Activated CD4-positive, alpha-beta T cell treated with anti-CD3 and anti-CD28 coated beads, Interleukin-10, Interleukin-2, amounts not matched to agents 100 ng/mL and 50 ng/mL, durations not matched to agents 16 hours and 8 hours (primary cell): Measurements from ENCODE around the gene DNAI2.
"Not testable (repeated sequence)": the region's sequence is repeated elsewhere in the genome, so short reads cannot be mapped to it uniquely, and the experiment has no call there.

Experiments
- DNase-seq: peaks from one replicate; pipeline ENCODE4 v3.0.0-alpha.2; 2020

Gene DNAI2

DNA sequence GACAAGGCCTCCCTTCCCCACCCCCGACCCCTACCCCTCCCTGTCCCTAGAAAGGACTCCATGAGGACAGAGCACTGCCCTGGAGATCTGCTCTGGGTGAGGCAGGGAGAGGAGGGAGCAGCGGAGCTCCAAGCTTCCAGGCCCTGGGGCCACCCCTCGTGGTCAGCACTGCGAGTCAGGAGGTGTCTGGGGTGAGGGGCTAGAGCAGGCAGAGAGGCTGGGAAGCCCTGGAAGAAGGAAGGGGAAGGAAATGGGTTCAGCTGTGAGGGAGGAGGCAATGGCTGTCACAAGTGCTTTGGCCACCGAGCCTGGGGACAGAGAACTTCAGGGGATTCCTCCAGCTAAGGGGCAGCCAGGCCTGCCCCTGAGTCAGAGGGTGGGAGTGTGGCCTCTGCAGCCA is 28.2 kb upstream of the DNAI2 start:
- no peak for DNase-seq

DNA sequence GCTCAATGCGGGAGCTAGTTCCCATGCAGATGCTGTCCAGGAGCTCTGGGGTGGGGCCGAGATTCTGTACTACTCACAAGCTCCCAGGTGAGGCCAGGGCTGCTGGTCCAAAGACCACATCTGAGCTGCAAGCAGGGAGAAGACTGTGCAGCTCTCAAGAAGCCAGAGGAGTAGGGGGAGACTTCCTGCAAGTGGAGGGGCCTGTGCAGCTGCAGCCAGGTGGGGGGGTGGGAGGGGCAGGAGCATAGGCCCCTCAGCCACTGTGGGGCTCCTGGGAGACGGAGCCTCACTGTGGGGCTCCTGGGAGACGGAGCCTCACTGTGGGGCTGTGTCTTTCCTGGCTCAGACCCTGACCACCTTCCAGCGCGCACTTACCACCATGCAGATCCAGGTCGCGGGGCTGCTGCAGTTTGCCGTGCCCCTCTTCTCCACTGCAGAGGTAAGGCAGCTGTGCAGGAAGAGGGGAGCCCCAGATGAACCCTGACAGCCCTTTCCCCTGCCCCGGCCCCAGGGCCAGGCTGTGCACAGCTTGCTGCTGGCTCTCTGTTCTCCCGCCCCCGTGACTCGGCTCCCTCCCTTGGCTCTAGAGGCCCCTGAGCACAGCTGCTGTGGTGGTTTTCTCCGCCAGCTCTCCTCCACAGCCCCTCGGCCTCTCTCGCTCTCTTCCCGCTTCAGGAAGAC is 24.3 kb upstream of the DNAI2 start:
- DNase-seq: no peak

DNA sequence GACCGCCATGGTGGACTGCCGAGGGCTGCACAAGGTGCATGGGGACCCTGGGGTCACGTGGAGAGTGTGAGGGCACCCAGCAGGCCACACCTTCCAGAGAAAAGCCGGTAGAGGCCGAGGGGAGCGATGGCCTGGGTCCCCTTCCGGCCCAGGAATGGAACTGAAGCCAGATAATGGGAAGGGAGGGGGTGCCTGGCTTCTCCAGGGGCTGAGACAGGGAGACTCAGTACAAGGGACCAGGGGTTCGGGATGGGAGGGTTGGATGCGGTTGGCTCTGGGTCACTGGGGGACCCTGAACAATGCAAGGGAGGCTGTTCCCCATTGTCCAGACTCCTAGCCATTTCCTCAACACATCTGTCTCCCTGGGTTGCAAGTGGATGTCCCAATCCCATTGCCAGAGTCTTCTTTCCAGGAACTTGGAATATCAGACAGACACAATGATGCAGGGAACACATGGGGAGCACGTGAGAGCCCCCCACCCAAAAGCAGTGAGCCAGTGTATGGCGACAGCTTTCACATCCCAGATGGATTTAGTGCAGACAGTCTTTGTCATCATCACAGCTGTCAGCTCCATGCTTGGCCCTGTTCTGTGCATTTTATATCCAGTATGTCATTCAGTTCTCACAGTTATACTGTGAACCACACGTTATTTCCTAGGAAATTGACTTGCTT is 23.6 kb upstream of the DNAI2 start:
- DNase-seq: no peak

DNA sequence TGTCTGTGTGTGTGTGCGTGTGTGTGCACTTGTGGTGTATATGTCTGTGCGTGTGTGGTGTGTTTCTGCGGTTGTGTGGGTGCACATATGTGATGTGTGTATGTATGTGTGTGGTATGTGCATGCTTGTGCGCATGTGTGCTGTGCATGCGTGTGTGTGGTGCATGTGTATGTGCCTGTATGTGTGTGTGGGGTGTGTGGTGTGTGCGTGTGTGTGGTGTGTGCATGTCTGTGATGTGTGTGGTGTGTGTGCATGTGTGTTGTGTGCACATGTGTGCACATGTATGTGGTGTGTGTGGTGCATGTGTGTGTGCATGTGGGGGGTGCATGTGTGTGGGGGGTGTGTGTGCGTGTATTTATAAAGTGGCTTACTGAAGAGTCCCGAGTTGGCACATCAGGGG is 23.0 kb upstream of the DNAI2 start:
- DNase-seq: no peak

DNA sequence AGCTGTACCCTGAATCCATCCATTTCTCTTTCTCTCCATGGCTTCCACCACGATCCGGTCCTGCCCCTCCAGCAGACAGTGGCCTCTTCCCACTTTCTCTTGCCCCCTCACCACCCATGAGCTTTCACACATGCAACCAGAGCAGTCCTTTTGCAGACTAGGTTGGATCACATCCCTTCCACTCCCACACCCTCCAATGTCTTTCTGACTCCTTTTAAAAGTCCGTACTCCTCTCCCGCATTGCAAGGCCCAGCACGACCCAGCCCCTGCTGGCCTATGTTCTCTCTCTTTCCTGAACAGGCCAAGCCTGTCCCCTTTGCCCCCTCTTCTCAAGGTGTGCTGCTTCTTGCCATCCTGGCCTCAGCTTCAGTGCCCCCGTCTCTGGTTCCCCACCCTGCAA is 22.5 kb upstream of the DNAI2 start:
- no peak for DNase-seq

DNA sequence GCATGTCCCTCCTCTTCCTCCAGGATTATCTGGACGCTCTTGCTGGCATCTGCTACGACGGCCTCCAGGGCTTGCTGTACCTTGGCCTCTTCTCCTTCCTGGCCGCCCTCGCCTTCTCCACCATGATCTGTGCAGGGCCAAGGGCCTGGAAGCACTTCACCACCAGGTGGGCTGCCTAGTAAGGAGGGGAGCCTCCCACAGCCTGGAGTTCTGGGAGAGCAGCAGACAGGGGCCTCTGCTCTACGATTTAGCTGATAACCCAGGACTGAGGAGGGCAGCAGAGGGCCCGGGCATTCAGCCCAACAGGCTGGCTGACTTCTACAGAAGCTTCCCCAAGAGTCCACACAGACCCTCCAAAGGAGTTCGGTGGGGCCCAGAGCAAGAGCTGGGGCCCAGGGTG is 21.8 kb upstream of the DNAI2 start:
- DNase-seq: no peak

DNA sequence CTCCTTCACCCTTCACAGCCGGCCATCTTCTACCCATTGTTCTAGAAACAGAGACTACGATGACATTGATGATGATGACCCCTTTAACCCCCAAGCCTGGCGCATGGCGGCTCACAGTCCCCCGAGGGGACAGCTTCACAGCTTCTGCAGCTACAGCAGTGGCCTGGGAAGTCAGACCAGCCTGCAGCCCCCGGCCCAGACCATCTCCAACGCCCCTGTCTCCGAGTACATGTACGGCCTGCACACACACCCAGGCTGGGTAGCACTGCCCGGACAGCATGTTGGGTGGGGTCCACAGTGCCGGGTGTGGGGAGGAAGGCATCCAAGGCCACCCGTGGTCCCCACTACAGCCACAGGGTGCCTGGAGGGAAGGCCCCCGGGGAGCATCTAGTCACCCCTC is 21.0 kb upstream of the DNAI2 start:
- DNase-seq: no peak

DNA sequence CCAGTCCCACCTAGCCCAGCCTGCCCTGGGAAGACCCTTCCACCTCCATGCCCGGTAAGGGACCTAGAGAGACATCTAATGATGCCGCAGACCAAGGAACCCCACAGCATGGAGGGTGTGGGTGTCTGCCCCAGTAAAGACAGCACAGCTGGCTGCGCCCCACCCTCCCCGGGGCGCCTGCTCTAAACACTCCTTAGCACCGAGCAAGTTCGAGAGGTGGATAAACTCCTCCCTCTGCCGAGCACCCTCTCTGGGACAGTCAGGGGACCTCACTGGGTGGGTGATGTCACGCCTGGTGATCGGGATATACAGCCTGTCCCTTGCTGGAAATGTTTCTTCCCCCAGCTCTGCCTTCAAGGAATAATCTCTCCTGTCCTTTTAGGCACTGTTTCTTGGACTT is 16.7 kb upstream of the DNAI2 start:
- no peak for DNase-seq

DNA sequence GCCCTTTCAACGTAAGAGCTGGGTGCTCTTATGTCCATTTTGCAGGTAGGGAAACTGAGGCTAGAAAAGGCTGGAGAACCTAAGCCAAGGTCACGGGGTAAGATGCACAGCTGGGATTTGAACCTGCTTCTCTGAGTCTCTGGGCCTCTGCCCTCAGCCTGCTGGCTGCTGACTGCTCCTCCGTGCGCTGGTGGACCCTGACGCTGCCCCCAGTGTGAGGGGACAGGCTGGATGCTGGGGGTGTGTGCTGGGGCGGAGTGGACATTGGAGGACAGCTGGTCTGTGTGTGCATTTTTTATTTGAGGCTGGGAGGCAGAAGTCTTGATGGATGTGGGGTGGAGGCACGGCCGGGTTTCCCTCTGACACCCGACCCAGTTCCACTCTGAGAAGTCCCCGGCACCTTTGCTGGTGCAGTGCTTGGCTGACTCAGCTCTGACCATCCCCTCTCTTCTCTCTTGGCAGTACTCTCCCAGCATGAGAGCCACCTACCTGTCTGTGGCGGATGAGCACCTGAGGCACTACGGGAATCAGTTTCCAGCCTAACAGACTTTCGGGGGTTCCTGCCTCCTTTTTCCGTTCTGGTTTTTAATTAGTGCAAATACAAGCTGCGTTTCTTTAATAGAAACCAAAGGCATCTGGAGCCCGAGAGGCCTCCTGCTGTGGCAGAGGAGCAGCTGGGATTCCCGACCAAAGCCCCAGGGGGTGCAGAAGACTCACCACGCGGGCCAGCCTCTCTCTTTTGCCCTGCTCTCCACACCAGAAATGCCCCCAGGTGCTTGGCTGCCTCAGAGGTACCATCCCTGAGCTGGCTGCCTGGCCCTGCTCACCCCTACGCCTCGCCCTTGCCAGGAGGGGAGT is 14.1 kb upstream of the DNAI2 start:
- DNase-seq: no peak

DNA sequence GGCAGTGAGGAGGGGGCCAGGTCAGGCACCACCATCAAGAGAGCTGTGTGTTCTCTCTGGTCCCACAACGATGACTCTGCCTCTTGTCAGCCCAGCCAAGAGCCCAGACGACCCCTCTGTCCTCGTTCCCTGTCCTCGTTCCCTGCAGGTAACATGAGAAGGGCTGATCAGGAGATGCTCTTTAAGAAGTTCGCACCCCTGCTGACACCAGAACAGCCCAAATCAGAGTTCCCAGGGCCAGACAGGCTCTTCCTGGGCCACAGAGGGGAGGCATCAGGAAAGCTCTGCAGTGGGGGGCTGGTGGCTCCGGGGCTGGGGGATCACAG is 13.5 kb upstream of the DNAI2 start:
- DNase-seq: no peak

DNA sequence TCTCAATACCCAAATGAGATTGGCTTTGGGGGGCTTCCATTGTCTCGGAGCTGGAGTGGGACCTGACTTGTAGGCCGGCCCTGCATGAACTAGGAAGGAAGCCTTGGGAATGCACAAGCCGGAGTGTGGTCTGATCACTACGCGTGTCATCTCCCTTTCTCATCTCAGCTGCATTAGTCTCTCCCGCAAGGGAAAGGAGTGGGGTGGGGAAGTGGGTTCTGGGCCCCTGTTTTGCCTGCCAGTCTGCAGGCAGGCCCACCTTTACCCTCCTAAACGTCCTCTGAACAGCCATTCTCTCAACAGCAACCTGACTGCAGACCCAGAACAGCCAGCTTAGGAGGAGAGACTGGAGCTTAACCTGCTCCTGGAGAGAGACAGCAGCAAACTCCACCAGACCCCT is 11.4 kb upstream of the DNAI2 start:
- no peak for DNase-seq

DNA sequence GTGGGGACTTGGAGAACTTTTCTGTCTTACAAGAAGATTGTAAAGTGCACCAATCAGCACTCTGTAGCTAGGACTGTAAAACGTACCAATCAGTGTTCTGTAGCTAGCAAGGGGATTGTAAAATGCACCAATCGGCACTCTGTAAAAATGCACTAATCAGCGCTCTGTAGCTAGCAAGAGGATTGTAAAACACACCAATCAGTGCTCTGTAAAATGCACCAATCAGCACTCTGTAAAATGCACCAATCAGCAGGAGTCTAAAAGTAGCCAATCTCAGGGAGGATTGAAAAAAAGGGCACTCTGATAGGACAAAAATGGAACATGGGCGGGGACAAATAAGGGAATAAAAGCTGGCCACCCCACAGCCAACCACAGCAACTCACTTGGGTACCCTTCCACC is 7.0 kb upstream of the DNAI2 start:
- not testable (repeated sequence) for DNase-seq

DNA sequence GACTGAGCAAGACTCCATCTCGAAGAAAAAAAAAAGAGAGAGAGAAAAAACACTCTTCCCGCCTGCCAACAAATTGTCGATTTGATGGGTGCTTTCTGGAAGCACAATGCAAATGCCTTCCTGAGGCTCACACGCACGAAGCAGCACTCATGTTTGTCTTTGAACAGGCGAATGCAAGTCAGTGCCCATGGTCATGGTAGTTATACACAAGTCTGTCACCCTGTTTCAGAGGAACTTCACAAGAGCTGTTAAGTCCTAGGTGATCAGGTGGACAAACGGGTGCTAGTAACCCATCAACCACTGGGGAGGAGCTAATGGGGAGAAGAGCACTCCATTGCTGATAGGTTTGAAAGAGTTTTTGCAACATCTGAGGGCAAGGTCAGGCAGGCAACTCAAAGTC is 6.5 kb upstream of the DNAI2 start:
- no peak for DNase-seq

DNA sequence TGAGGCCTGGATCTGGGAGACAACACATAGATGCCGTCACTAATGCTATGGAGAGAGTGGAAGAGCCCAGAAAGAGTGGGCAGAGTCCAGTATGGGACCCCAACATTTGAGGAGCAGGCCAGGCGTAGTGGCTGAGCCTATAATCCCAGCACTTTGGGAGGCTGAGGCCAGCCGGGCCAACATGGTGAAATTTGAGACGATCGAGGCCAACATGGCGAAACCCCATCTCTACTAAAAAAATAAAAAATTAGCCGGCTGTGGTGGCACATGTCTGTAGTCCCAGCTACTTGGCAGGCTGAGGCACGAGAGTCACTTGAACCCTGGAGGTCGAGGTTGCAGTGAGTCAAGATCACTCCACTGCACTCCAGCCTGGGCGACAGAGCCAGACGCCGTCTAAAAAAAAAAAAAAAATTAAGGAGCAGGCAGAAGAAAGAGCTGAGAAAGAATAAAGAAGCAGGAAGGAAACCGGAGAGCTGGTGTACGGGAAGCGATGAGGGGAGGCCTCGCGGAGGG is 6.0 kb upstream of the DNAI2 start:
- no peak for DNase-seq

DNA sequence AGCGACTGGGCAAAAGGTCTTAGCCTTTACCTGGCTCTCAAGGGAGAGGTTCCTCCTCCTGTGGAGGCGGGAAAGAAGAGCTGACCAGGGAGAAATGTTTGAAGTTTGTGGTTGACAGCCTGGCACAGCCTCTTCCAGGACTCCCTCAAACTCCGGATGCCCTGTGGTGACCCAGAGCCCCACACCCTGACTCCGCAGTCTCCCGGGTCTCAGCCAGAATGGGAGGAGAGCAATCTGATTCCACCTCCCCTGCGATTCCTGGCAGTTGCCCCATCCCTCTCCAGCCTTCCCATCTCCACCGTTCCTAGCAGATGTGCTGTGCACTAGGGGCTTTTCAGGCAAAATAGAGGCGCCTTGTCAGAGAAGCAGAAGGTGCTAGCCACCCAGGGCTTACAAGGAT is 5.5 kb upstream of the DNAI2 start:
- no peak for DNase-seq

DNA sequence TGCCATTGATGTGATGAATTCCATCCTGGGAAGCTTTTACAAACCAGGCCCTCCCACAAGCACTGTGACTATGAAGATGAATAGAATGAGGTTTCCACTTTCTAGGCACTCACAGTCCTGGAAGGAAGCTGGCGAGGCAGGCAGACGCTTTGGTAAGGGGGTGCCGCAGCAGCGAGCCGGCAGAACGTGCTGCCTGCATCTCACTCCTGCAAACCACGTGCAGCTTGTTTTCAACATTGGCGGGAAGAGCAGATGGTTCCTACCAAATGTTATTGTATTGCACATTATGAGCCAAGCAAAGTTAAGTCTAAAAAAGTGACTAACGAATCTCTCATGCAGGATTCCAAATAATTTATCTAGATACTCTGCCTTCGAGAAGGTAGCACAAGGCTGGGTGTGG is 3.7 kb upstream of the DNAI2 start:
- DNase-seq: no peak

DNA sequence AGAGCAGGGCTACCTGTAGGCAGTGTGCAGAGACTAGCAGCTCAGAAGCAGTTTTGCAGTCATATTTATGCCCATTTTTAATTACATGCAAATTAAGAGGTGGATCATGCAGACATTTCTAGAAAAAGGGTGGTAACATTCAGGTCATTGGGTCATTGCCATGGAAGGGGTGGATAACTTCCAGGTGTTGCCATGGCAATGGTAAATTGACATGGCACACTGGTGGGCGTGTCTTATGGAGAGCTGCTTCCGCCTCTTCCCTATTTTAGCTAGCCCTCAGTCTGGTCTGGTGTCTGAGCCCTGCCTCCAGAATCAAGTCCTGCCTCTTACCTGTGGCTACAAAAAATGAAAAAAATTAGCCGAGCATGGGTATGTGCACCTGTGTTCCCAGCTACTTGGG is 2.8 kb upstream of the DNAI2 start:
- no peak for DNase-seq

DNA sequence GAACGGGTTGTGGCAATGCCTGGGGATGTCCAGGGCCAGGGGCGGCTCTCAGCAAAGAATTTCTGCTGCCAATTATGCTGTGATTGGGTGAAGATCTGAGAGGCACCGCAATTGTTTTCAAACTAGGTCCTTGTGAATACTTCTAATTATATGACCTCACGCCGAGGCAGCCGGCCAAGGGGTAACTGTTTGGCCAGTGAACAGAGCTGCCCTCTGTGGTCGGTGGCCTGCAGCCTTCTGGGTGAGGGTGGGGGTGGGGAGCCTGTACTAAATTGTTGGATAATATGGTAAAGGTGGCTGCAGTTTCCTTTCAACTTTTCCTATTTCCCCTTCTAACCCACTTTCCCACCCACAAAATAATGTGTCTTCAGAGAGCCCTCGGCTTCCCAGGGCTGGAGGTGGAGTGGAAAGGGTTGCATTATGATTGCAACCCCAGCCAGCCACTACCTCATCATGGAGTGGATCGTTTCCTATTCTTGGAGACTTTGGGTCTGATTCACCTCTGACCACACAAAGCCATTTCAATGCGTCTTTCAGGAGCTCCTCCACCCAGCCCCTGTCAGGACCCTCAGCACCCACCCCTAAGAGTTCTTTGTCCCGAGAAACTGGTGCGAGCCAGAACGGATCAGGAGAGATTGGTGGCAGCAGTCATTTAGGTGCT is 2.0 kb upstream of the DNAI2 start:
- no peak for DNase-seq

DNA sequence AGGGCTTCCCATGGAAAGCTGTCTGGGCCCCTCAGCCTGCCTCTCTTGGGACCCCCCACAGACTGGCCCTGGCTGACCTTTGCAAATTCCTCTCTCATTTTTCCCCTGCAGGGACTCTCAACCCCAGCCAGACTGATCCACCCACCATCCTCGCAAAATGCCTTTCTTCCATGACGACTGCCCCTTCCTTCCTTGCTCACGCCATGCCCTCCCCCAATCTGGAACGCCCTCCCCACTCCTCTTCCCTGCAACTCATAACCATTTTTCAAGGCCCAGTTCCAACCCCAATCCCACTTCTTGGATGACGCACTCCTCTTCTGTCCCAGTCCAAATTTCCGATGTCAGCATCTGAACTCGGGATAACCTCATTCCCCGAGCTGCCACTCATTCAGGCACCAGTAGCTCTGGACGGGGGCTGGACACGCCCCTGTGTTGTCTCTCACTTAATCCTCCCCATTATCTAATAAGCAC is 1.3 kb upstream of the DNAI2 start:
- no peak for DNase-seq

DNA sequence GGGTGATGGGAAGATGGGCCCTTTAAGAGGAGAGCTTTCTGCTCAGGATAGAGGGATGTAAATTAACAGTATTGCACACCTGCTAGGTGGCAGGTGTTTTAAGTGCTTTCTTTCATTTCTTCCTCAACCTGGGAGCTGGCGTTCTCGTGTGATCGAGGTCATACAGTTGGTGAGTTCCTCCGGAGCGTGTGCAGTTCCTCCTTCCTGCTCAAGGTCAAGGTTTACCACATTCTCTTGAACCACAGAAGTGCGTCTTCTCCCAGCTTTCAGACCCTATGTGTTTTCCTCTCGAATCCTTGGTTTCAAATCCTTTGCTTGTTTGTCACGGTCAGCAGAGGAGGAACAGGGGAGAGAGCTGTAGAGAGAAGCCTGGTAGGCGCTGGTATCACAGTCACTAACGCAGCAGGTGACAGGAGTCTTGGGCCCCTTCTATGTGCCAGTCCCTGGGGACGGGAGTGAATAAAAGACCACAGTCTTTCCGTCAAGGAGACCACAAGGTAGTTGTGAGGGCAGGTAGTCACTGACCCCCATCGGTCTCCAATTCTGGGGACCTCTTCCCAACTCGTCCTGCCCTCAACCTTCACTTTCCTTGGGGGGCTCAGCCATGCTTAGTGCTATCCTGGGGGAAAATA is 791 bp downstream of the DNAI2 start:
- DNase-seq: no peak

DNA sequence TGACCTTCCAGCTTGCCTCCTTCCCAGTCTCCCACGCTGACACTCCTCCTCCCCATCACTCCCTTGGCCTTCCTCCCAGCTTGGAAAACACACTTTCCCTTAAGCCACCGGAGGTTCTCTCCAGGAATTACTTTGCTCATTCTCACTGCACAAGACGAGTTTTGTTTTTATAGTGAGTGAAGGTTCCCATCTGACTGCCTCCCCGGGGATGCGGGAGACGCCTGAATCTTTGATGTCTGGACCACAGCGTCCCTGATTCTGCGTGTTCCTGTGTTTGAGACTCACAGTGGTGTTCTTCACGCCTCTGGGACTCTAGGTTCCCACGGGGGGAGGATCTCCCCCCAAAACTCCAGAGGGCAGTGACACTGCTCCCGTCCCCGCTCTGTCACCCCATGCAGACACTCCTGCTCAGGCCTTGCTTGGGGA is 2.0 kb downstream of the DNAI2 start:
- no peak for DNase-seq

DNA sequence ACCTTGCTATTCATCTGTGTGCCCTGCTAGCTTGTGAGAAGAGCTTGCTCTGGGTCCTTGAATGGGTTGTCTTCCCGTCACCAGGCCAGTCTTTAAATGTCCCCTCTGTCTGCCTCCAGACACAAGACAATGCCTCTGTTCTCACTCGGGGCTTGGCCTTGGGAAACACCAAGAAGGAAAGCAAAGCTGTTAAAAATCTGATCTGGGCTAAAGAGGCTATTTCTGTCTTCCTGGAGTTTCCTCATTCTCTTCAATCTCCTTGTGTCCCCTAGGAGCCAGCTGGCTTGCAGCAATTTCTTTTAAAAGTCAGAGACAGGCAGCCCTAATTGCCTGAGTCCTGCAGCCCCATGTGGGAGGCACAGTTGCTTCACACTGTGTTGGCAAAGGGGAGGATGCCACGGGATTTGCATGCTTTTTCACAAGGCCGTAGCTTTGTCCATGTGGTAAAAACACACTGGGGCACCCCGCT is 2.5 kb downstream of the DNAI2 start:
- DNase-seq: no peak

DNA sequence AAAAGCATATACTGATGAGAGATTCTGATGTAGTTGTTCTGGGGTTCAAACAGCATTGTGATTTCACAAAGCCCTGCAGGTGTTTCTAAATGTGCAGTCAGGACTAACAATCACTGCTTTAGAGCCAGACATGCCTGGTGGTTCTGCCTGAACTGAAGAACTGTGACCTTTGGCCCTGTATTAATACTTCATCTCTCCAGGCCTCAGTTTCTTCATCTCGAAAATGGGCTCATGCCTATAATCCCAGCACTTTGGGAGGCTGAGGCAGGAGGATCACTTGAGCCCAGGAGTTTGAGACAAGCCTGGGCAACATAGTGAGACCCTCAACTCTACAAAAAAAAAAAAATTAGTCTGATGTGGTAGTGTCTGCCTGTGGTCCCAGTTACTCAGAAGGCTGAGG is 3.9 kb downstream of the DNAI2 start:
- DNase-seq: no peak
